ENCODE data around the gene FHL1.

GRCh38 chrX:136158685-136159084 is 11.4 kb downstream of the FHL1 start:
- TF ChIP-seq CTCF (IDR thresholded peaks at IDR 0.05) (no peak), POLR2A (IDR thresholded peaks at IDR 0.05) (no peak), POLR2AphosphoS5 (IDR thresholded peaks at IDR 0.05; ENCODE audit: insufficient read depth in 1 of 2, low read depth in 1 of 2) (no peak)
